HepG2 (cell line): ENCODE data around the gene ZSWIM7. TPM values are rescaled to one million over a fixed set of nuclear protein-coding genes. Genes with fewer than 3 reads are reported as not detected.

Experiments
- ADNP ChIP-seq: sonication (generic); formaldehyde crosslinking; IDR thresholded peaks from 2 replicates; pipeline ENCODE4 v1.4.0; 2020; ENCODE audit warnings: missing genetic modification reagents
- BATF2 ChIP-seq: sonication (generic); formaldehyde crosslinking; IDR thresholded peaks from 2 replicates; pipeline ENCODE4 v1.8.0; 2022; ENCODE audit warnings: mild to moderate bottlenecking, missing genetic modification reagents, moderate library complexity
- BRCA1 ChIP-seq: sonication (generic); formaldehyde crosslinking; IDR thresholded peaks from 2 replicates; pipeline ENCODE4 v1.4.0; 2020; ENCODE audit warnings: missing genetic modification reagents
- FOXM1 ChIP-seq: sonication (generic); formaldehyde crosslinking; IDR thresholded peaks from 2 replicates; pipeline ENCODE4 v1.5.0; 2020; ENCODE audit warnings: missing genetic modification reagents
- GPBP1L1 ChIP-seq: sonication (generic); formaldehyde crosslinking; IDR thresholded peaks from 2 replicates; pipeline ENCODE4 v1.5.0; 2020; ENCODE audit warnings: mild to moderate bottlenecking, missing genetic modification reagents
- NCOA5 ChIP-seq: sonication (generic); formaldehyde crosslinking; IDR thresholded peaks from 2 replicates; pipeline ENCODE4 v1.4.0; 2020; ENCODE audit warnings: missing genetic modification reagents
- POLR2AphosphoS5 ChIP-seq: IDR thresholded peaks from 2 replicates; pipeline ENCODE4 v1.6.1; 2012; ENCODE audit warnings: low read depth, low read length
- STAT6 ChIP-seq: sonication (generic); formaldehyde crosslinking; IDR thresholded peaks from 2 replicates; pipeline ENCODE4 v1.4.0; 2020; ENCODE audit warnings: missing genetic modification reagents, mild to moderate bottlenecking, borderline replicate concordance
- TBX2 ChIP-seq: sonication (generic); formaldehyde crosslinking; IDR thresholded peaks from 2 replicates; pipeline ENCODE4 v1.5.0; 2020; ENCODE audit warnings: missing genetic modification reagents, mild to moderate bottlenecking, borderline replicate concordance
- ZBTB2 ChIP-seq: sonication (generic); formaldehyde crosslinking; IDR thresholded peaks from 2 replicates; pipeline ENCODE4 v1.8.0; 2022; ENCODE audit warnings: low read depth, missing genetic modification reagents
- ZBTB25 ChIP-seq: IDR thresholded peaks from 2 replicates; pipeline ENCODE4 v1.6.1; 2018; ENCODE audit warnings: missing genetic modification reagents
- ZFY ChIP-seq: sonication (generic); formaldehyde crosslinking; IDR thresholded peaks from 2 replicates; pipeline ENCODE4 v1.4.0; 2020; ENCODE audit warnings: missing genetic modification reagents
- ZNF879 ChIP-seq: sonication (generic); formaldehyde crosslinking; IDR thresholded peaks from 2 replicates; pipeline ENCODE4 v1.8.1; 2023; ENCODE audit warnings: missing genetic modification reagents
- polyA plus RNA-seq, 8 experiments: library from polyadenylated mRNA; depleted of rRNA in 3 of 8; stranded (reverse) in 7 of 8; unstranded in 1 of 8; fragments of >200 nt; fragmentation: Illumina TruSeq in 4 of 8; extraction: Trizol in 4 of 8; gene quantifications; 2 replicates each; pipeline versions ENCODE4 v1.2.1 to v1.2.3, GENCODE V29; 2011 to 2016; ENCODE audit warnings: low read depth in 4 of 8, missing spikeins in 1 of 8, mixed read lengths in 1 of 8; ENCODE audit not compliant: insufficient read depth in 1 of 8
- total RNA-seq, 5 experiments: library from RNA; depleted of rRNA; stranded (reverse); fragments of >200 nt; fragmentation: Illumina TruSeq; extraction: Trizol; gene quantifications; 2 replicates each; pipeline ENCODE4 v1.2.3, GENCODE V29; 2016; ENCODE audit warnings: low read depth in 1 of 5
- TF ChIP-seq, protein P1 (sequence below): sonication (generic); formaldehyde crosslinking; IDR thresholded peaks from 2 replicates; pipeline ENCODE4 v1.4.0; 2020; ENCODE audit warnings: missing genetic modification reagents; ENCODE audit errors: not compliant biosample characterization
- TF ChIP-seq, protein P2 (sequence below): sonication (generic); formaldehyde crosslinking; IDR thresholded peaks from 2 replicates; pipeline ENCODE4 v1.5.1; 2020; ENCODE audit warnings: missing genetic modification reagents, mild to moderate bottlenecking, borderline replicate concordance
- TF ChIP-seq, protein P3 (sequence below): sonication (generic); formaldehyde crosslinking; IDR thresholded peaks from 2 replicates; pipeline ENCODE4 v1.4.0; 2020; ENCODE audit warnings: mild to moderate bottlenecking, missing genetic modification reagents

ZSWIM7 gene
- total and polyA plus RNA-seq, 2 of the 13 experiments (the other 11 are each of a cell fraction or from before 2014, with no cell fraction given): 13.1 to 28.1 TPM

DNA sequence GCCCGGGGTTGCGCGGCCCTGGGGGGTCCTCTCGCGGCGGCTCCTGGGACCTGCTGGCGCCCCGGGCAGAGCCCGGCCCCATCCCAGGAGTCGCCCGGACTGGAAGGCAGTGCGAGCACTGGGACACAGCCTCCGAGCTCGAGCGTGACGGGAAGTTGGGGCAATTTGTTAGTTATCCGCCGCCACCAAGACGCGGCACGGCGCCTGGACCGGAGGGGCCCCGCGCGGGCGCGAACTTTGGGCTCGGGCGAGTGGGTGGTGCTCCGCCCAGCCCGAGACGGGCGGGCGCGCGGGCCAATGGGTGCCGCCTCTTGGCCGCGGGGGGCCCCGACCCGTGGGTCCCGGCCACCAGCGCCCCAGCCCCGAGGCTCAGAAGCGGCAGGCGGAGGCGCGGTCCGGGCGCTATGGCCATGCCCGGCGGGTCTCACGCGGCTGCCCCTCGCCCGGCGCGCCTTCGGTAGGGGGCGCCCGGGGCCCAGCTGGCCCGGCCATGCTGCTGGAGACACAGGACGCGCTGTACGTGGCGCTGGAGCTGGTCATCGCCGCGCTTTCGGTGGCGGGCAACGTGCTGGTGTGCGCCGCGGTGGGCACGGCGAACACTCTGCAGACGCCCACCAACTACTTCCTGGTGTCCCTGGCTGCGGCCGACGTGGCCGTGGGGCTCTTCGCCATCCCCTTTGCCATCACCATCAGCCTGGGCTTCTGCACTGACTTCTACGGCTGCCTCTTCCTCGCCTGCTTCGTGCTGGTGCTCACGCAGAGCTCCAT, 54.6 kb downstream of the ZSWIM7 start, which contains the start of gene ADORA2B (continued):
- TF ChIP-seq STAT6 (no peak), BATF2 (CRISPR knock-in tag) (0 out of 2 replicates have a peak, but pooled peaks have one; percentile 79), TBX2 (CRISPR knock-in tag) (peak; percentile 61; the same call in 1 of the 2 replicates), ZNF879 (CRISPR knock-in tag) (peak; percentile 89; the same call in 1 of the 2 replicates), GPBP1L1 (no peak), FOXM1 (CRISPR knock-in tag) (no peak), ZBTB2 (CRISPR knock-in tag) (peak; percentile 53; the same call in 1 of the 2 replicates), ZBTB25 (CRISPR knock-in tag) (peak; percentile 76), BRCA1 (no peak), ZFY (peak; percentile 74; the same call in 1 of the 2 replicates), ADNP (CRISPR knock-in tag) (no peak), NCOA5 (no peak), POLR2AphosphoS5 (peak; percentile 55)
- TF ChIP-seq, protein P1, sequence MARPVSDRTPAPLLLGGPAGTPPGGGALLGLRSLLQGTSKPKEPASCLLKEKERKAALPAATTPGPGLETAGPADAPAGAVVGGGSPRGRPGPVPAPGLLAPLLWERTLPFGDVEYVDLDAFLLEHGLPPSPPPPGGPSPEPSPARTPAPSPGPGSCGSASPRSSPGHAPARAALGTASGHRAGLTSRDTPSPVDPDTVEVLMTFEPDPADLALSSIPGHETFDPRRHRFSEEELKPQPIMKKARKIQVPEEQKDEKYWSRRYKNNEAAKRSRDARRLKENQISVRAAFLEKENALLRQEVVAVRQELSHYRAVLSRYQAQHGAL (CRISPR knock-in tag): no peak
- TF ChIP-seq, protein P2, sequence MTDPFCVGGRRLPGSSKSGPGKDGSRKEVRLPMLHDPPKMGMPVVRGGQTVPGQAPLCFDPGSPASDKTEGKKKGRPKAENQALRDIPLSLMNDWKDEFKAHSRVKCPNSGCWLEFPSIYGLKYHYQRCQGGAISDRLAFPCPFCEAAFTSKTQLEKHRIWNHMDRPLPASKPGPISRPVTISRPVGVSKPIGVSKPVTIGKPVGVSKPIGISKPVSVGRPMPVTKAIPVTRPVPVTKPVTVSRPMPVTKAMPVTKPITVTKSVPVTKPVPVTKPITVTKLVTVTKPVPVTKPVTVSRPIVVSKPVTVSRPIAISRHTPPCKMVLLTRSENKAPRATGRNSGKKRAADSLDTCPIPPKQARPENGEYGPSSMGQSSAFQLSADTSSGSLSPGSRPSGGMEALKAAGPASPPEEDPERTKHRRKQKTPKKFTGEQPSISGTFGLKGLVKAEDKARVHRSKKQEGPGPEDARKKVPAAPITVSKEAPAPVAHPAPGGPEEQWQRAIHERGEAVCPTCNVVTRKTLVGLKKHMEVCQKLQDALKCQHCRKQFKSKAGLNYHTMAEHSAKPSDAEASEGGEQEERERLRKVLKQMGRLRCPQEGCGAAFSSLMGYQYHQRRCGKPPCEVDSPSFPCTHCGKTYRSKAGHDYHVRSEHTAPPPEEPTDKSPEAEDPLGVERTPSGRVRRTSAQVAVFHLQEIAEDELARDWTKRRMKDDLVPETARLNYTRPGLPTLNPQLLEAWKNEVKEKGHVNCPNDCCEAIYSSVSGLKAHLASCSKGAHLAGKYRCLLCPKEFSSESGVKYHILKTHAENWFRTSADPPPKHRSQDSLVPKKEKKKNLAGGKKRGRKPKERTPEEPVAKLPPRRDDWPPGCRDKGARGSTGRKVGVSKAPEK: no peak
- TF ChIP-seq, protein P3, sequence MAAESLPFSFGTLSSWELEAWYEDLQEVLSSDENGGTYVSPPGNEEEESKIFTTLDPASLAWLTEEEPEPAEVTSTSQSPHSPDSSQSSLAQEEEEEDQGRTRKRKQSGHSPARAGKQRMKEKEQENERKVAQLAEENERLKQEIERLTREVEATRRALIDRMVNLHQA: no peak
